Lung microvascular endothelial cell (primary cell): ENCODE results near the gene GRID1. TPM values are rescaled to one million over a fixed set of nuclear protein-coding genes. Genes with fewer than 3 reads are reported as not detected.

ENCODE experiments used
- DNase-seq, 2 donors: peaks; one replicate each; pipeline versions ENCODE4 v3.0.0 to v3.0.0-alpha.2; 2010; ENCODE audit warnings: low read depth in 2 of 2
- total RNA-seq: library from RNA; depleted of rRNA; stranded (reverse); fragments of >200 nt; gene quantifications from 2 replicates; pipeline ENCODE4 v1.2.1, GENCODE V29; 2014

The GRID1 gene
- total RNA-seq, 1 donor from 2014 or later: not detected

- no peak for DNase-seq
Measured at GRCh38 chr10:86067436-86068050, 299.1 kb downstream of the GRID1 start.

- DNase-seq: no peak
Measured at GRCh38 chr10:86066696-86067095, 299.9 kb downstream of the GRID1 start.

- no peak for DNase-seq
Measured at GRCh38 chr10:86065711-86066251, 300.8 kb downstream of the GRID1 start.

- DNase-seq: no peak
Measured at GRCh38 chr10:86064931-86065662, 301.5 kb downstream of the GRID1 start.

GRCh38 chr10:86064219-86064618, 302.4 kb downstream of the GRID1 start:
- no peak for DNase-seq

GRCh38 chr10:86063341-86063740, 303.3 kb downstream of the GRID1 start:
- DNase-seq: no peak

- no peak for DNase-seq
Measured at GRCh38 chr10:86062647-86063145, 303.9 kb downstream of the GRID1 start.

GRCh38 chr10:86062198-86062550, 304.4 kb downstream of the GRID1 start:
- DNase-seq: no peak

GRCh38 chr10:86061278-86062197, 305.1 kb downstream of the GRID1 start:
- DNase-seq: no peak

GRCh38 chr10:86060386-86061277, 306.0 kb downstream of the GRID1 start:
- no peak for DNase-seq

GRCh38 chr10:86059892-86060291, 306.7 kb downstream of the GRID1 start:
- no peak for DNase-seq

GRCh38 chr10:86058964-86059363, 307.6 kb downstream of the GRID1 start:
- no peak for DNase-seq

- DNase-seq: no peak
Measured at GRCh38 chr10:86057708-86058107, 308.9 kb downstream of the GRID1 start.

GRCh38 chr10:86056672-86057071, 309.9 kb downstream of the GRID1 start:
- no peak for DNase-seq

- no peak for DNase-seq
Measured at GRCh38 chr10:86055928-86056327, 310.7 kb downstream of the GRID1 start.

- DNase-seq: no peak
Measured at GRCh38 chr10:86053675-86054074, 312.9 kb downstream of the GRID1 start.

GRCh38 chr10:86051586-86051985, 315.0 kb downstream of the GRID1 start:
- no peak for DNase-seq

GRCh38 chr10:86049442-86049841, 317.2 kb downstream of the GRID1 start:
- DNase-seq: no peak

GRCh38 chr10:86048973-86049372, 317.6 kb downstream of the GRID1 start:
- DNase-seq: no peak

GRCh38 chr10:86048571-86048970, 318.0 kb downstream of the GRID1 start:
- no peak for DNase-seq

- no peak for DNase-seq
Measured at GRCh38 chr10:86047588-86047987, 319.0 kb downstream of the GRID1 start.
